ENCODE measurements around the gene COL9A3.
"Not testable (repeated sequence)": the region's sequence is repeated elsewhere in the genome, so short reads cannot be mapped to it uniquely, and the experiment has no call there.

The COL9A3 gene

GRCh38 chr20:62832212-62832922 is 15.5 kb downstream of the COL9A3 start:
- no peak for DNase-seq (ENCODE audit: low read depth, low spot score)
- no peak overlapping the region for H3K27ac ChIP-seq

GRCh38 chr20:62832951-62833391 is 16.1 kb downstream of the COL9A3 start:
- no peak for DNase-seq (ENCODE audit: low read depth, low spot score)
- H3K27ac ChIP-seq, result no peak overlapping the region

- DNase-seq (ENCODE audit: low read depth, low spot score), result no peak
- no peak overlapping the region for H3K27ac ChIP-seq
Measured at GRCh38 chr20:62834967-62835730, 18.3 kb downstream of the COL9A3 start.

- DNase-seq (ENCODE audit: low read depth, low spot score), result no peak
- no peak overlapping the region for H3K27ac ChIP-seq
Measured at GRCh38 chr20:62835931-62836861, 19.3 kb downstream of the COL9A3 start.

- DNase-seq (ENCODE audit: low read depth, low spot score), result no peak
Measured at GRCh38 chr20:62836967-62837490, 20.2 kb downstream of the COL9A3 start.

GRCh38 chr20:62837790-62838127 is 20.9 kb downstream of the COL9A3 start:
- no peak for DNase-seq (ENCODE audit: low read depth, low spot score)

More at GRCh38 chr20:62836967-62837490, 20.2 kb downstream of the COL9A3 start:
- H3K27ac ChIP-seq, result no peak overlapping the region

GRCh38 chr20:62838128-62838891 is 21.5 kb downstream of the COL9A3 start:
- DNase-seq (ENCODE audit: low read depth, low spot score), result no peak
- H3K27ac ChIP-seq, result no peak overlapping the region

More at GRCh38 chr20:62837790-62838127, 20.9 kb downstream of the COL9A3 start:
- no peak overlapping the region for H3K27ac ChIP-seq

- H3K27ac ChIP-seq, result no peak overlapping the region
- no peak for DNase-seq (ENCODE audit: low read depth, low spot score)
Measured at GRCh38 chr20:62839261-62839660, 22.4 kb downstream of the COL9A3 start.

GRCh38 chr20:62839816-62840215 is 23.0 kb downstream of the COL9A3 start:
- no peak overlapping the region for H3K27ac ChIP-seq
- no peak for DNase-seq (ENCODE audit: low read depth, low spot score)

- no peak for DNase-seq (ENCODE audit: low read depth, low spot score)
- H3K27ac ChIP-seq, result no peak overlapping the region
Measured at GRCh38 chr20:62840244-62841197, 23.7 kb downstream of the COL9A3 start.

GRCh38 chr20:62841705-62842212 is 24.9 kb downstream of the COL9A3 start:
- H3K27ac ChIP-seq, result no peak overlapping the region
- no peak for DNase-seq (ENCODE audit: low read depth, low spot score)

- no peak overlapping the region for H3K27ac ChIP-seq
- no peak for DNase-seq (ENCODE audit: low read depth, low spot score)
Measured at GRCh38 chr20:62843656-62844055, 26.8 kb downstream of the COL9A3 start.

- no peak for DNase-seq (ENCODE audit: low read depth, low spot score)
- H3K27ac ChIP-seq, result no peak overlapping the region
Measured at GRCh38 chr20:62844182-62844581, 27.3 kb downstream of the COL9A3 start.

- no peak for DNase-seq (ENCODE audit: low read depth, low spot score)
- no peak overlapping the region for H3K27ac ChIP-seq
Measured at GRCh38 chr20:62845416-62846160, 28.7 kb downstream of the COL9A3 start.

GRCh38 chr20:62846166-62846890 is 29.5 kb downstream of the COL9A3 start:
- no peak for DNase-seq (ENCODE audit: low read depth, low spot score)
- no peak overlapping the region for H3K27ac ChIP-seq

- DNase-seq (ENCODE audit: low read depth, low spot score); H3K27ac ChIP-seq: not testable (repeated sequence)
Measured at GRCh38 chr20:62848917-62849316, 32.1 kb downstream of the COL9A3 start.

GRCh38 chr20:62849431-62849830 is 32.6 kb downstream of the COL9A3 start:
- no peak overlapping the region for H3K27ac ChIP-seq
- no peak for DNase-seq (ENCODE audit: low read depth, low spot score)

All from epithelial cell of prostate (primary cell).